Cerebellar cortex (tissue), 1 donor: ENCODE results near the gene KCTD21.
"Not testable (repeated sequence)": the region's sequence is repeated elsewhere in the genome, so short reads cannot be mapped to it uniquely, and the experiment has no call there.

Experiments used
- DNase-seq: peaks from one replicate; pipeline ENCODE4 v3.0.0-alpha.2; 2015; ENCODE audit warnings: low spot score

The KCTD21 gene, protein sequence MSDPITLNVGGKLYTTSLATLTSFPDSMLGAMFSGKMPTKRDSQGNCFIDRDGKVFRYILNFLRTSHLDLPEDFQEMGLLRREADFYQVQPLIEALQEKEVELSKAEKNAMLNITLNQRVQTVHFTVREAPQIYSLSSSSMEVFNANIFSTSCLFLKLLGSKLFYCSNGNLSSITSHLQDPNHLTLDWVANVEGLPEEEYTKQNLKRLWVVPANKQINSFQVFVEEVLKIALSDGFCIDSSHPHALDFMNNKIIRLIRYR

DNA sequence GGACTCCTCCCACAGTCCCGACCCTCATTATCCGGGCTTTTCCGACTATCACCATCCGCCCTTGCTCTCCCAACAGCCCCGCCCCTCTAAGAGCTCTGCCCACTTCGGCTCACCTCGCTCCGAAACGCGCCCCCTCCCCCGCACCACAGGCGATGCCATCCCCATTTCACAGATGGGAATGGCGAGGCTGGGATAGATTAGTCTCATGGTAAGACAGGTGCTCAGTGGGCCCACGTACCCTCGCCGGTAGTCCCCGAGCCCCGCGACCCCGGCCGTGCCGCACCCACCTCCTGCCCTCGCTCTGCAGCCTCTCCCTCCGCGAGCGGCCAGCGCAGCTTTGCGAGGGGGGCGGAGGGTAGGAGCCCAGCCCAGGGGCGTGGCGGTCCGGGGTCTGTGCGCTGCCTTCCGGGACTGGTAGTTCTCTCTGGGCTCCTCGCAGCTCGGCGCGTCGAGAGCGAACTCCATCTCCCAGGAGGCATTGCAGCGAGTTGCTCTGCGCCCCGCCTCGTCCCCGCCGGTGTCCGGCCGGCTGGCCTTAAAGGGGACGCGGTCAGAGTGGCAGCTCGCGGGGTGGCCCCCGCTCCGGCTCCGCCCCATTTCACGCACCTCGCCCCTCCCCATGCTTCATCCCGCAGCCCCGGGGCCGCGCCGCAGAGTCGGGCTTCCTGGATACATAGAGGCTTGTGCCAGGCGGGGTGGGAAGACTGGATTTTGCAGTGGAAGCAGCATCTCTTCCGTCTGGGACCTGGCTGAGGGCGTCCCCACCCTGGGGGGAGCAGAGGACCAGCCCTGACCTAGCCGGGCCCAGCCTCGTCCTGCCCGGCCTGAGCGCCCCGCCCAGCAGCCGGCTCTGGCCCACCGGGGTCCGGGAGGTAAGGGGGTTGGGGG is at the start of gene KCTD21, which contains the start of gene USP35:
KCTD21 (minus strand) TSS at position 341 of the 888 bp plus-strand sequence. CDS start 14,072 bp downstream, outside the sequence.
USP35 (plus strand) TSS at position 634 of the 888 bp plus-strand sequence. CDS start 7,327 bp downstream, outside the sequence.
- DNase-seq, result peak; percentile 98

DNA sequence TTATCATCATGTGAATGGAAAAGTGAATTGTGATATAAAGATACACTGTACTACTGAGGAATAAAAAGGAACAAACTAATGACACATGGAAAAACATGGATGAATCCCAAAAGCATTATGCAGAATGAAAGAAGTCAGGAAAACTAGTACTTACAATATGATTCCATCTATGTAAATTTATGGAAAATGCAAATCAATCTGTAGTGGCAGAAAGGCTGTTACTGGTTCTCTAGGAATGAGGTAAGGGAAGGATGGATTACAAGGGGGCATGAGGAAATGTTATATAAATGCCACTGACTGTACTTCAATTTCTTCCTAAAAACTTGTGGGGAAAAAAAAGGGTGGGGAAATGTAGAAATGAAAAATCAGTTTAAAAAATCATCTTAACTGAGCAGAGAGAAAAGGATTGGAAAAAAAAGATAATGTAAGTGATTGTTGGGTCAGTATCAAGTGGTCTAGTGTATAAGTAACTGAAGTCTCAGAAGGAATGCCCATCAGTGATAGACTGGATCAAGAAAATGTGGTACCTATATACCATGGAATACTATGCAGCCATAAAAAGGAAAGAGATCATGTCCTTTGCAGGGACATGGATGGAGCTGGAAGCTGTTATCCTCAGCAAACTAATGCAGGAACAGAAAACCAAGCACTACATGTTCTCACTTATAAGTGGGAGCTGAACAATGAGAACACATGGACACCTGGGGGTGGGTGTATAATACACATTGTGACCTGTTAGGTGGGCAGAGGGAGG is 49.0 kb upstream of the KCTD21 start:
- DNase-seq, result no peak

DNA sequence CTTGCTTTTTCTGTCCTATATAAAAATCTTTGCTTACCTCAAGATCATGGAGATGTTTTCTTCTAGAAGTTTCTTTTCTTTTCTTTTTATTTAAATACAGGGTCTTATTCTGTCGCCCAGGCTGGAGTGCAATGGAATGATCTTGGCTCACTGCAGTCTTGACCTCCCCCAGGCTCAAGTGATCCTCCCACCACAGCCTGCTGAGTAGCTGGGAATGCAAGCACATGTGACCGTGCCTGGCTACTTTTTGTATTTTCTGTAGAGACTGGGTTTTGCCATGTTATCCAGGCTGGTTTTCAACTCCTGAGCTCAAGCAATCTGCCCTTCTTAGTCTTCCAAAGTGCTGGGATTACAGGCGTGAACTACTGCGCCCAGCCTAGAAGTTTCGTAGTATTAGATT is 45.6 kb upstream of the KCTD21 start:
- no peak for DNase-seq

DNA sequence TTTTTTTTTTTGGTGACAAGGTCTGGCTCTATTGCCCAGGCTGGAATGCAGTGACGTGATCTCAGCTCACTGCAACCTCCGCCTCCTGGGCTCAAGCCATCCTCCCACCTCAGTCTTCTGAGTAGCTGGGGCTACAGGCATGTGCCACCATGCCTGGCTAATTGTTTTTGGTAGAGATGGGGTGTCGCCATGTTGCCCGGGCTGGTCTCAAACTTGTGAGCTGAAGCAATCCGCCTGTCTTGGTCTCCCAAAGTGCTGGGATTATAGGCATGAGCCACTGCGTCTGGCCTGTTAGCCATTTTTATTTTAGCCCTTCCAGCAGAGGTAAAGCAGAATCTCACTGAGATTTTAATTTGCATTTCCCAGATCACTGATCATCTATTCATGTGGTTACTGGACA is 44.6 kb upstream of the KCTD21 start:
- DNase-seq, result not testable (repeated sequence)

DNA sequence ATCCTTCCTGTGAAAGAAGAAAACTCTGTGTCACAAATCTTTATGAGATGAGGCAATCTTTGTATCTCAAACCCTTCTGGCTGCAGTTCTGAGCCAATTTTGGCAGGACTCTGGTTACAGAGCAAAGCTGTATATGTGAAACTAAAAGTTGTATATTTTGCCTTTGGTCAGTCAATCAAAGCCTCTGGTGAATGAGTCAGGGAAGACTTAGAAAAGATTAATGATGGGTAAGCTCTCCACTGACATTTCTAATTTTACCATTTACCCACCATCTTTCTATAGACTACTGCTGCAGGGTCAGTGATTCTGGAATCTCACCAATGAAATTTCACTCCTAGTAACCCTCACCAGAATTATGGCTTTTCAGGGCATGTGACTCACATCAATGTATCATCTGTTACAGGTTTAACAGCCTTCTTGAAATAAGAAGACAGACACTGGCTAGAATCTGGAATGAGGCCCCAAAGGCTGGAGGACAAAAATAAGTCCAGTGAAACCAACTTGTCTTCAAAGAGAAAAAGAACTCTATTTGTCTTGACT is 43.6 kb upstream of the KCTD21 start:
- no peak for DNase-seq

DNA sequence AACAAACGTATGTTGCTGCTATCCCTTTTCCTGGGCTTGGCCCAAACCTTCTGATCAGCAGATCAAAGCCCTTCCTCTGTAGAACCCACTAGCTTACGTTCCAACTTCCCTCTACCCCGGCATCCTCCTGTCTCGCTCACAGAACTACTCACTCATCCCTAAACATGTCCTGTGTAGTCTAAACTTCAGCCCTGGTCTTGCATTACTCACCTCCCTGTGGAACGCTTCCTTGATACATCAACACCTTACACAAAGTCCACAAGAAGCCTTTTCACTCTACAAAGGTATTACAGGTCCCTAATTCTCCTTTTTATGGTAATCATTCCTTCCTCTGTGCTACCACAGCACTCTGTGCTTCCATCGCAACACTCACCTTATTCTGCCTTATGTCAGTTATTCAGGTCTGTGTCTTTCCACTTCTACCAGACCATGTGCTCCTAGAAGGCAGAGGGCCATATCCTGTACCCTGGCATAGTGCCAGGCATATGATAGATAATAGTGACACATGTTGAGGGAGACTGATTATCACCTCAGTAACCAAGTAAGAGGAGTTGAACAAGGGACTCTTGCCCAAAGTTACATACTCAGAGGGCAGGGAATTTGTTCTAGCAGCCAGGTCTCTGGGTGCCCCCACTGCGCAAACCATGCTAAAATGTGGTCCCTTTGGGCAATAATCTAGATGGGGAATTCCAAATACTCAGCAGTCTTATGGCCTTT is 41.9 kb upstream of the KCTD21 start:
- DNase-seq, result no peak

DNA sequence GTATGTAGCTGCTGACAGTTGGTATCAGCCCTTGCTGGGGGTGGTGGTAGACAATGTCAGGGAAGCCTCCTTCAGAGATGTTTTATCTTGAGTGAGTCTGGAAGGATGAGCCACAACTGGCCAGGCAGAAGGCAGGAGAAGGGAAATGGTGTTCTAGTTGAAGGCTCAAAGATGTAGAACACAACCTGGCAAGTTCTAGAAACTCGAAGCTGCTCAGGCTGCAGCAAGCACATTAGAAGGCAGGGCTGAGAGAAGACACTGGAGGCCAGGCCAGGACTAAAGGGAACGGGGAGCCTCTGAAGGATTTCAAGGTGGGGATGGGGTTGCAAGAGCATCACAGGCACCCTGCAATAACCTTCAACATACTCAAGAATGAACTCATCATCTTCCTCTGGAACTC is 40.7 kb upstream of the KCTD21 start:
- no peak for DNase-seq

DNA sequence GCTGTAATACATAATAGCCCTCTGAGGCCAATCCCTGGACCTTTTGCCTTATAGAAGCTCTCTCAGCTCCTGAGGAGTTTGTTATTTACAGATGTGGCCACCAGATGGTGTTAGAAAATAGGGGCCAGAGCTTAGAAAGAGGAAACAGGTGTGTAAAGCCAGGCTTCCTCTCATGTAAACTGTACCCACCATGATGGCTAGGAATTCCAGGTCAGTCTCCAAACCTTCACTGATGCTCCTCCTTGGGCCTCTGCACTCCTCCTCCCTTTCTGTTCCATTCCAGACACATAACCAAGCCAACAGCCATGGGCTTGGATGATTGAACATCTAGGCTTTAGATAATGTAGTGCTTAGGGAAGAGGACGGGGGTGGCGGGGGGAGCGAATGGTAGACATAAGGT is 40.0 kb upstream of the KCTD21 start:
- DNase-seq, result peak; percentile 53

DNA sequence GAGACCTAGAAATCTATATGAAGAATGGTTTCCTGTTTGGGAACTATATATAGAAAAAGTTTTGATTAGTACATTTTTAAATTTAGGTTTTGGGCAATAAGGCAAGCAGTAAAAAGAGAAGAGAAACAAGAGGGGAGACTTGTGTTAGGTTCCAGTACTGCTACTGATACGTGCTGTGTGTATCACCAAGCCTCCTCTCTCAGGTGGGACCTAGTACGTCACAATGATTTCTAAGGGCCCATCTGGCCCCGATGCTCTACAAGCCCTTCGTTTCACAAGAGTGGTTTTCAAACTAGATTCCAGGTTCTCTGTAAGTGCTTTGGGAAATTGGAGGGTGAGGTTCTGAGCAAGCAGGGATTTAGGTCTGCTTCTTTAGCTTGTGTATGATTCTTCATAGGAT is 39.5 kb upstream of the KCTD21 start:
- DNase-seq, result no peak

DNA sequence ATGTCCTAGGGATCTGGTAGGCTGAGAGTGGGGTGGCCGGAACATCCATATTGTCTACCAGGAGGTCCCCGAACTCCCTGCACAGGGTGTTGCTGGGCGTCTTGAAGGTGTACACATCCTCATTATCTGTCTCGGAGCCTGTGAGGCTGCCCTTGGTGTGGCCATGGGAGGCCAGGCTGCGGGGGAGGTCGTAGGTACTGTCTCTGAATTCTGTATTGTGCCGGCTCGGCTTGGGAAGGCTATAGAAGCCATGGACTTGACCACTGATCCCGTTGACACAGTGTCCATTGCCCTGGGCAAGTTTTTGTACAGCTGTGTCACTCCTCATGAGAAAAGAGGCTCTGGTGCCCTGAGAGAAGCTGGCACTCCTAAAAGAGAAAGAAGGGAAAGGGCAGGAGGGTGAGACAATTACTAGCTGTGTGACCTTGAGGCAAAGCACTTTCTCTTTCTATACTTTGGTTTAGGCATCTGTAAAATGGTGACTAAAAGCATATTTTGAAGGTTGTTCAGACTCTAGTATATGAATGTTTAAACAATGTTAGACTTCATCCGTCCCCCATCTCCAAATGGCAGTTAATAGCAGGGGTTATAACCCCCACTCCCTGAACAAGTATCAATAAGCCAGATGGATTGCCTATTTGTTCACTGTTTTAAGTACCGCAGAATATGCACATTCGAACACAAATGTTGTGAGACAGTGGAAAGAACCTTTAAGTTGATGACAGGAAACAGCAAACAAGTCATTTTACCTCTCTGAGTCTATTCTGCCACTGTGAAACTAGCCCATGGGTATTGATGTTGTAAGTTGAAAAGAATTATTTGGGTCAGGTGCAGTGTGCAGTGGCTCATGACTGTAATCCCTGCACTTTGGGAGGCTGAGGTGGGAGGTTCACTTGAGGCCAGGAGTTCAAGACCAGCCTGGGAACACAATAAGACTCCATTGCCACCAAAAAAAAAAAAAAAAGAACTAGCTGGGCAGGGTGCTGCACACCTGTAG is 38.6 kb upstream of the KCTD21 start:
- DNase-seq, result no peak

DNA sequence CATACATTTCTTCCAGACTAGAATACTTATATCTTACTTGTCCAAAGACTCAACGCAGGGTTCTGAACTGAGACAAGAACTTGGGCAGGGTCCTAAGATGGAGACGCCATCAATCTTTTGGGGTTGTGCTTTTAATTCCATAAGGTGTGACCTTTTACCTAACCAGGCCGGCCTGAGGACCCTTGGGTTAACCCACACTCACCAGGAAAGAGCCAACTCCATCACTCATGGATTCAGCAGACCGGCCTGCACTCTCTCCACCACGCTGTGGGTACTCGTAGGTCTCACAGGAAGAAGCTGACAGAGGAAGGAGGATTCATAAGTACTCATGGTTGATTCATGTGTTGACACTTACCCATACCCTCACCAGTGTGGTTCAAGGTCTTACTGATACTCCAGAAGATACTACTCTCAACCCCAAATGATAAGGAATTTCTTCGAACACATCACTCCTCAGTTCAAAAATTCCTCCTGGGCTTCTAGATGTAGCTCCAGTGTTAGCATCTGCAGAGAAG is 36.5 kb upstream of the KCTD21 start:
- DNase-seq, result no peak

DNA sequence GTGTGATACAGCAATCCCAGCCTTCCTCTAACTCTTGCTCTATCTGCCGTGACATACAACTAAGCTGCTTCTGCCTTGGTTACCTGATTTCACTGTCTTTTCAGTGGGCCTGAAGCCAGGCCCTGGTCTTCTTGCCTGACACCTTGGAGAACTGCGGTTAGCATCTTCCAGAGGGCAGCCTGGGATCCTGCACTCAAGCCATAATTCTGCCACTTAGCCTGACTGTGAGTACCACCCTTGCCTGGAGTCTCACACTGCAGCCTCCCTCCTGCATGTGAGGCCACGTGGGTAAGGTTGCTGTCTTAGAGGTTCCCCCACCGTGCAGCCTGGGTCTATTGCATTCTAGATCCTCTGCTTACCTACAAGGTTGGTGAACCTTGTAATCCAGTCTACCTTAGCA is 36.1 kb upstream of the KCTD21 start:
- no peak for DNase-seq

DNA sequence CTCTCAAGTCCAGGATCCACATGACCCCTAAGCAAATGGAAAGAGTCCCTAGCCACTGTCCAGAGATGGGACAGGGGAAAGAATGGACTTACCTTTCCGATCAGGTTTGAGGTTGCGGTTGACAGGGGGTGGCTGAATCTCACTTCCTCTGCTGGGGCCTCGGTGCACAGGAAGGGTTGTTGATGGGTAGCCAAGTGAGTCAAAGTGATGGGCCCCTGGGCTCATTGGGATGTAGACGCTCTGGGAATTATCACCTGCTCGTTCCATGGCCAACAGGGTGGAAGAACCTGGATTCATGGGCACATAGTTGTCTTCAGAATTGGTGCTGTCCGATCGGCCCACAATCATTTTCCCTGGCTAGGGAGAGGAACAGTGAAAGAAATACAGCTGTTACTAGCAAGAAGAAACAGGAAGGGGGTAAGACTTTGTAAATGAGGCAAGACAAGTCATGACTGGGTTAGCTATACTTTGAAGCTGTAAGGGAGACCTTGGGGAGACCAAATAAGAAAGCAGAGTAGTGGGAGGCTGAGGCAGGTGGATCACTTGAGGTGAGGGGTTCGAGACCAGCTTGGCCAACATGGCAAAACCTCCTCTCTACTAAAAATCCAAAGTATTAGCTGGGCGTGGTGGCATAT is 35.0 kb upstream of the KCTD21 start:
- no peak for DNase-seq

DNA sequence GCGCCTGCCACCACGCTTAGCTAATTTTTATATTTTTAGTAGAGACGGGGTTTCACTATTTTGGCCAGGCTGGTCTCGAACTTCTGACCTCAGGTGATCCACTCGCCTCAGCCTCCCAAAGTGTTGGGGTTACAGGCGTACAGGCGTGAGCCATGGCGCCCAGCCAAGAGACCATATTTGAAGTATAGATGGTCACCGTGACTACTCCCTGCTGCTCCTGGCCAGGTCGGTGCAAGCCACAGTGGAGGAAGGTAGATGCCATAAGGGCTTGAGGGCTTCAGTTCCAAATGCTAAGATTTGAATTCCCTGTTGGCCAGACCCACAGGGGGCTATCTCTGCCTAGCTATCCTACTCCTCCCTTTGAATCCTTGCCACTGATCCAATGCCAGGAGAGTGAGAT is 34.3 kb upstream of the KCTD21 start:
- not testable (repeated sequence) for DNase-seq

DNA sequence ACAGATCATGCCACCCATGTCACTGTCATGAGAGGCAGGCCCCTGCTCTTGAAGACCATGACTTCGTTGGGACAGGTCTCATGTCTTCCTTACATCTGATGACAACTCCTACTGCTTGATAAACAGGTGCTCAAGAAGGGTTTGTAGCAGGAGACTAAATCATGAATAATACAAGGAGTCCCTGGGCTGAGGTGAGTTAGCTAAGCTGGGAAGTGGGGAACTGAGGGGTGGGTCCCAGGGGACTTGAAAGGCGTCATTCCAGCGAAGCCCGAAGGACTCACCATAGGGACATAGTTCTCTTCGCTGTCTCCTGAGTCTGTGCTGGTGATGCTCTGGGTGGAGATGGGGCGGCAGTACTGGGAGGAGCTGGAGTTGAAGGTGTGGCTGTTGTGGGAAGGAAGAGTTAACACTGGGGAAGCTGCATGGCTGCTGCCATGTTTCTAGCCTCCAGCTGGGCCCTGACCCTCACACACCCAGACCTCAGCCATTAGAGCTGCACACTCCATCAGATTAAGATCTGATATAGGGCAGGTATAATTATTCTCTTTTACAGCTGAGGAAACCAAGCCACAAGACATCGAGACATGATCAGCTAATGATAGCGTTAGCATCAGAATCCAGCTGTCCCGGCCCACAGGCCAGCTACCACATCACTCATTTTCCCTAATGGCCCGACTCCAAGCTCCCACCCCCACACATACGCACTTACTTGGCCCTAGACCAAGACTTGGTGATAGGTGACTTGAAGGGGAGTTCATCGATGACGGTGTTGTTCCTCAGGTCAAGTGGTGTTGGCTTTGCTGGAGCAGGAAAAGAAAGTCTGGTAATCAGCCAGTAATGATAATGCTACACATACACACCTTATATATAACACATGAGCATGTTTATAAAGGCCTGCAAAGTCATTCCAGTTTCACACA is 33.2 kb upstream of the KCTD21 start:
- DNase-seq, result no peak

DNA sequence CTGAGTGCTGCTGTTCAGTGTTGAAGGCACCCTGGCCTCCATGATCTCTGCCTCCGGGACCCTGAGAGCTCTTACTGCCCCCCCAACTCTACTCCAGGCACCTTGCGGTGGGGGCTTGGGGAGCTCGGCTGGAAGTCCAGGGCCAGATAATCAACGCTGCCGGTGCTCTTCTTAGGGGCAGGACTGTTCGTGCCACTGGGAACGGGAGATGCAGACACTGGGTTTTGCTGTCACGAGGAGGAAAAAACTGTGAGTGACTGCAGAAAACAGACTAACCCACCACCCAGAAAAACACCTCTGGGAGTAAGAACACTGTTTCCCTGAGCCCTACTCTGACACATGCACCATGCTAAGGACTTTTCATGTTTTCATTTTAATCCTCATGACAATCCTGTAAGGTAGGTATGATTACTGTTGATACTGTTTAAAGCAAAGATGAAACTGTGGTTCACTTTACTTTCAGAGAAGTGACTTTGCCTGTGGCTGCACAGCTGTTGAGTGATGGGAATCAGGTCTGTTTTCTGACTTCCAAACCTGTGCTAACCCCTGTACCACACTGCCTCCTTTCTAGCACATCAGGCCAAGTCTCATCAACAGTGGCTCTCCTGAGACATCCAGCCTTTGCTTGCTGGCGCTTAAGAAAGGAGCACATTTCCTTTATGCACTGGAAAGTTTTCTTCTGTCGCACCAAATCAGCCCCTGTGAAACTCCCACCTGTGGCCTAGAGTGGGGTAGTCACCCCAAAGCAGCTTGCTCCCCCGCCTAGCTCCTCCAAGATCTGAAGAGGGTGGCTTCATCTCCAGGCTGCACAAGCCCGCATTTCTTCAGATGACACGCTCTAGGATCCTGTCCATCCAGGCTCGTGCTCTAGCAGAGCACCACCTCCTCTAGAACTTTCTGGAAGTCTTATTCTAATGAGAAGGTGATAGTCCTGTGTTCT is 32.1 kb upstream of the KCTD21 start:
- no peak for DNase-seq

DNA sequence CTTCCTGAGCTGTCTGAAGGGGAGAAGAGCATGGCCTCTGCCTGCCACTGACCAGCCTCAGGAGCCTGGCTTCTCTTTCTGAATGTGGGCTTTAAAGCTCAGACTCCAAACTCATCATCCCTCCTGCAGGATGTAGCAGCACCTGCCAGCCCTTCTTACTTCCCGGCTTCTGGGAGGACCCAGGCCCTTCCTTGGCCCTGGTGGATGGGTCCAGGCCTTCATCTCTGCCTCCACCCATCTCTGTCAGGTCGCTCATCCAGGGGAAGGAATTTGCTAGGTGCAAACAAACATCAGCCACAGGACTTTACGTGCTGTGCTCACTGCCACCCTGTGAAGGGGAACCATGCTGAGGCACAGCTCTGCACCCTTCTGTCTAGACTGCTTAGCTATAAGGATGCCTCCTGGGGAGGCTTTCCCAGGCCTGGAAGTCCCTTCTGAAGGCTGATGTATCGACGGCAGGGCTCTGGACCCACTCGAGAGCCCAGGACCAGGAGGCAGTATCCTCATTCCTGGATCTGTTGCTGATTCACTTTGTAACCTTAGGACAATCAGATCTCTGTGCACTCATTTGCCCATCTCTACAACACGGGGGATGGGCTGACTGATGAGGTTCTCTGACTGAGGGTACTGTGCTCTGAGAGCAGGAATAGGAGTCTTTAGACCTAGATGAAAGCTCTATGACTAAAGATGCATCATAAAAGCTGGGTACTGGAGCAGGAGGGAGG is 31.2 kb upstream of the KCTD21 start:
- DNase-seq, result no peak
